ENCODE measurements around the gene RABGGTA. TPM values are rescaled to one million over a fixed set of nuclear protein-coding genes. Genes with fewer than 3 reads are reported as not detected.

RABGGTA gene
- total RNA-seq, 1 donor from 2014 or later: 27.0 TPM

DNA sequence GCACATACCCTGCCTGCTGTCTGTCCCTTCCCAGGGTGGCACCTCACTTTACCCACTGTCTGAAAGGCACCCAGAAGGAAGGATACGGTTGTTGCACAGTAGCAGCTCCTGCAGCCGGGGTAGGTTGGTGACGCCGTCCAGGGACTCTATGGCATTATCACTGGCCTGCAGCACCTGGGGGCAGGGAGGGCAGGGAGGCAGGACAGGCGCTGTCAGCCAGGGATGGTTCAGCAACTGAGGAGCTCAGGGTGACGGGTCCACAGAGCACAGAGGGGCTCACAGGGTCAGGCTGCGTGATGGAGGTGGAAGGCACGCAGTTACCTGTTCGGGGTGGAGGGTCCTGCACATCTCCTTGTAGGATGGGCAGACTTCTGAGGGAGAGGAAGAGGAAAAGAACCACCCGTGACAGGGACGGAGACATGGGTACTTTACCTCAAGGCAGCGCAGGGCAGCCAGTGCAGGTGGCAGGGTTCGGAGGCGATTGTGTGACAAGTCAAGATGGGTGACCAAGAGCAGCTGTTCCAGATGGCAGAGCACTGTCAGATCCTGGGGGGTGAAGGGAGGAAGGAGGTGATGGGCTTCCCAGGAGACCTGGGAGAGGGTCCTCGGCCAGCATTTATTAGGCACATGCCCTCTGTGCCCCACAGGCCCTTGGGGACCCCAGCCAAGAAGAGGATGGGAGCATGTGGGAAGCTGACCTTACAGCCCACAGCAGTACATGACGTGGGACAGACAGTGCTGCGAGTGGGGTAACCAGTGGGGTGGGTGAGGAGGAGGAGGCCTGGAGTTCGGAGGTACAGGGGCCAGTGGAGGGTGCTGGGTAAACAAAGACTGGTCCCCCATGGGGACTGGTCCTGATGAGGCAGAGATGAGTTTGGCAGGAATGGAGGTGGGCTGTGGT is 4.8 kb downstream of the RABGGTA start:
- TF ChIP-seq, protein P1, sequence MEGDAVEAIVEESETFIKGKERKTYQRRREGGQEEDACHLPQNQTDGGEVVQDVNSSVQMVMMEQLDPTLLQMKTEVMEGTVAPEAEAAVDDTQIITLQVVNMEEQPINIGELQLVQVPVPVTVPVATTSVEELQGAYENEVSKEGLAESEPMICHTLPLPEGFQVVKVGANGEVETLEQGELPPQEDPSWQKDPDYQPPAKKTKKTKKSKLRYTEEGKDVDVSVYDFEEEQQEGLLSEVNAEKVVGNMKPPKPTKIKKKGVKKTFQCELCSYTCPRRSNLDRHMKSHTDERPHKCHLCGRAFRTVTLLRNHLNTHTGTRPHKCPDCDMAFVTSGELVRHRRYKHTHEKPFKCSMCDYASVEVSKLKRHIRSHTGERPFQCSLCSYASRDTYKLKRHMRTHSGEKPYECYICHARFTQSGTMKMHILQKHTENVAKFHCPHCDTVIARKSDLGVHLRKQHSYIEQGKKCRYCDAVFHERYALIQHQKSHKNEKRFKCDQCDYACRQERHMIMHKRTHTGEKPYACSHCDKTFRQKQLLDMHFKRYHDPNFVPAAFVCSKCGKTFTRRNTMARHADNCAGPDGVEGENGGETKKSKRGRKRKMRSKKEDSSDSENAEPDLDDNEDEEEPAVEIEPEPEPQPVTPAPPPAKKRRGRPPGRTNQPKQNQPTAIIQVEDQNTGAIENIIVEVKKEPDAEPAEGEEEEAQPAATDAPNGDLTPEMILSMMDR (IDR thresholded peaks at IDR 0.05): no peak
- Mint-ChIP-seq H3K27ac (ENCODE audit: unreplicated experiment) (no peak overlapping the region), H3K27me3 (ENCODE audit: low read depth) (no peaks in the 10 kb centered on the region), H3K36me3 (ENCODE audit: low read depth) (peaks cover 14% of the 10 kb centered on the region), H3K4me1 (ENCODE audit: low read depth) (peaks cover 5% of the 10 kb centered on the region), H3K4me3 (ENCODE audit: unreplicated experiment) (no peak overlapping the region), H3K9me3 (ENCODE audit: low read depth) (no peaks in the 10 kb centered on the region)
- DNase-seq (ENCODE audit: low spot score): peak; percentile 85

DNA sequence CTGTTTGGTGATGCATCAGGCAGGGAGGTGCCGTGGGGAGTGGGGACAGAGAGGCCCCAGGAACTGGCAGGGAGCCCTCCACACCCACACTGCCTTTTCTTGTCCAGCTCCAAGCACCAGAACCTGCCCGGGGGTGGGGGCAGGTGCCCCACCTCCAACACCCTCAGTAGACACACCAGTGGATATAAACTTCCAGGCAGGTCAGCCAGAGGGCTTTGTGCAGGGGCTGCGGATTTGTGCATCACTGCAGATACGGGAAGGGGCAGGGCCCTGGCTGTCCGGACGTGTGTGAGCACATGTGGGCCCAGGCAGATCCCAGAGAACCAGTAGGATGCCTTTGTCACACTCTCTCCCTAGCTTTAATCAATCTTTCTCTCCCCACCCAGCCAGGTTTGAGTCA is 7.1 kb downstream of the RABGGTA start:
- DNase-seq (ENCODE audit: low spot score): no peak
- Mint-ChIP-seq H3K27ac (ENCODE audit: unreplicated experiment) (no peak overlapping the region), H3K27me3 (ENCODE audit: low read depth) (no peaks in the 10 kb centered on the region), H3K36me3 (ENCODE audit: low read depth) (peaks cover 14% of the 10 kb centered on the region), H3K4me1 (ENCODE audit: low read depth) (peaks cover 6% of the 10 kb centered on the region), H3K4me3 (ENCODE audit: unreplicated experiment) (no peak overlapping the region), H3K9me3 (ENCODE audit: low read depth) (no peaks in the 10 kb centered on the region)
- TF ChIP-seq, protein P1 (IDR thresholded peaks at IDR 0.05): no peak

DNA sequence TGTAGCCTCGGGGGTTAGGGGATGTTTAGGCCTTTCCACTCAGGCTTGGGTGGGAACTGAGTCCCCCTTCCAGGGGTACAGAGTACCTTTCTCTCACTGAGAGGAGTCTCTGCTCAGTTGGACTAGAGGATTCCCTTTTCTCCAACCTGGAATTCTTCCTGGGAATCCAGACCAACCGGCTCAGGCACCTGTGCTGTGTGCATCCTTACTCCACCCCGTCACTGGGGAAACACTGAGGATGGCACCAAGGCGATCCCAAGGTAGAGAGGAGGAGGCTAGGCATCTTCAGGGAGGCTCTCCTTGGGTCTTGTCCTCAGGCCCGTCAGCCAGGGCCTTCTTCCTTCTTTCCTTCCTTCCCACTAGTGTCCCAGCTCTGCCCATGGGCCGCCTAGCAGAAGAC is 7.5 kb downstream of the RABGGTA start:
- no peak for DNase-seq (ENCODE audit: low spot score)
- no peak overlapping the region for H3K27ac Mint-ChIP-seq (ENCODE audit: unreplicated experiment)
- H3K9me3 Mint-ChIP-seq (ENCODE audit: low read depth): no peaks in the 10 kb centered on the region
- H3K27me3 Mint-ChIP-seq (ENCODE audit: low read depth): no peaks in the 10 kb centered on the region
- no peak overlapping the region for H3K4me3 Mint-ChIP-seq (ENCODE audit: unreplicated experiment)
- peaks cover 10% of the 10 kb centered on the region for H3K4me1 Mint-ChIP-seq (ENCODE audit: low read depth)
- H3K36me3 Mint-ChIP-seq (ENCODE audit: low read depth): peaks cover 14% of the 10 kb centered on the region
- TF ChIP-seq, protein P1 (IDR thresholded peaks at IDR 0.05): no peak

DNA sequence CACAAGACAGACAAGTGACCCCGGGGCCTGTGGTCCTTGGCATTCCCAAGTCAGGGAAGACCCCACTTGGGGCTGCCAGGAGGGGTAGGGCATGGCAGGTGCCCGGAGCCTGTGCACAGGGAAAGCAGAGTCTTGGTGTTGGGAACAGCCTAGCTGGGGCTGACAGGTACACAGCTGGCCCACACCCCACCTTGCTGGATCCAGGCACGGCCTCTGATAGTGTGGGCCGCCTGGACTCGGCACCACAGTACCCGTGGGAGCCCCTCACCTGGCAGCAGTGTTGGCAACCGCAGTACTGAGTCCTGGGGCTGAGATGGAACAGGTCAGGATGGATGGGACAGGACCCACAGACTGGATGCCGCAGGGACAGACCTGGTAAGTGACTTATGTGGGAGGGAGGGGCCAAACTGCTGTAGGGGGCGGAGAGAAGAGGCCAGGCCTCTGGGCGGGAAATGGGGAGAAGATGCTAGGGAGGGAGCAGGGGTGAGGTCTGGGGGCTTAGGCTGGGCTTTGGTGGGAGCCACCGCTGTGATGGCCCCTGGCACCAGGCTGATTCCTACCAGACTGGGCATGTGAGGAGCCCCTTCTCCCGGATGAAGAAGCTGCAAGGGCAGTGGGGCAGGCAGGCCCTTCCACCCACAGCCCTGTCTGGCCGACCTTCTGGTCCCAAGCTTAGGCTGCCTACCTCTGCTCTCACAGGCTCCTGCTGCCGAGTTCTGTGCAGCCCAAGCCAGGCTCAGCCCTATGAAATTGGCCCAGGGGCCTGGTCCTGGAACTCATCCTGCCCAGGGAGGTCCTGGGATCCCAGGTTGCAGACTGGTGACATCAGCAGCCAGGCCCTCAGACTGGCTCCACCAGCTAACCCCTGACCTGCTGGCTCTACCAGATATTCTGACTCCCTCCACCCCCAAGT is 8.3 kb downstream of the RABGGTA start, which contains the start of gene TGM1:
TSS of gene TGM1 (minus strand) at position 357 of the 913 bp plus-strand sequence. CDS start 825 bp downstream, outside the sequence.
- Mint-ChIP-seq H3K36me3 (ENCODE audit: low read depth) (peaks cover 12% of the 10 kb centered on the region), H3K4me3 (ENCODE audit: unreplicated experiment) (no peak within 1 kb of the TSS), H3K4me1 (ENCODE audit: low read depth) (peaks cover 16% of the 10 kb centered on the region), H3K27ac (ENCODE audit: unreplicated experiment) (no peak within 1 kb of the TSS), H3K27me3 (ENCODE audit: low read depth) (no peaks in the 10 kb centered on the region), H3K9me3 (ENCODE audit: low read depth) (no peaks in the 10 kb centered on the region)
- DNase-seq (ENCODE audit: low spot score): peak; percentile 81
- TF ChIP-seq, protein P1 (IDR thresholded peaks at IDR 0.05): no peak

DNA sequence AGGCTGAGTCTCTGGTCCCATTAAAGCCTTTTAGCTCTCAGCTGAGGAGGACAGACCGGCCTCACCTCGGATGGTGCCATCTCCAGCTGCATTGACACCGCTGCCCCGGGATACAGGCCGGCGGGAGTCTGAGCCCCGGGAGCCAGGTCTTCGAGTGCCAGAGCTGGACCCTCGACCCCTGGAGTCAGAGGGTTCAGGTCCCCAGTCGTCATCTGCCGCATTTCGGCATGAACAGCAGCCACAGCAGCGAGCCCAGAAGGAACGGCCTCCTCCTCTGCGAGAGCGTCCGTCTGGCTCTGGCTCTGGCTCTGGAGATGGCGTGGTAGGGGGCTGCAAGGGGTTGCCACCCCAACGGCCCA is 9.4 kb downstream of the RABGGTA start:
- H3K4me3 Mint-ChIP-seq (ENCODE audit: unreplicated experiment): no peak overlapping the region

More for the DNA sequence above, 9.4 kb downstream of the RABGGTA start:
- DNase-seq (ENCODE audit: low spot score): no peak
- TF ChIP-seq, protein P1 (IDR thresholded peaks at IDR 0.05): no peak
- H3K36me3 Mint-ChIP-seq (ENCODE audit: low read depth): peaks cover 7% of the 10 kb centered on the region
- no peaks in the 10 kb centered on the region for H3K27me3 Mint-ChIP-seq (ENCODE audit: low read depth)
- no peaks in the 10 kb centered on the region for H3K9me3 Mint-ChIP-seq (ENCODE audit: low read depth)
- peaks cover 23% of the 10 kb centered on the region for H3K4me1 Mint-ChIP-seq (ENCODE audit: low read depth)
- no peak overlapping the region for H3K27ac Mint-ChIP-seq (ENCODE audit: unreplicated experiment)
